MCF 10A (cell line): ENCODE measurements around the gene ZNF503. TPM values are rescaled to one million over a fixed set of nuclear protein-coding genes. Genes with fewer than 3 reads are reported as not detected.

Experiments used
- BruUV-seq: library from RNA; stranded (reverse); fragments of 400-500 nt; replicated peaks from 2 replicates; lab custom pipeline; 2021; lab: Mats Ljungman, UMichigan
- CTCF ChIA-PET: fragments of 300-600 bp; sonication (Branson Sonifier 250); formaldehyde crosslinking; extraction: SDS; loops from one replicate; lab custom pipeline; 2021; ENCODE audit warnings: antibody characterized with exemption, inconsistent platforms; lab: Yijun Ruan, JAX
- POLR2A ChIA-PET: fragments of 300-600, 350-650 bp; sonication (Branson Sonifier 250); formaldehyde crosslinking; extraction: SDS; loops from one replicate; lab custom pipeline; 2020; ENCODE audit warnings: antibody characterized with exemption, inconsistent platforms; lab: Yijun Ruan, JAX
- DNase-seq: peaks from one replicate; pipeline ENCODE4 v3.0.0-alpha.2; 2018; ENCODE audit not compliant: unreplicated experiment
- H3K27ac Mint-ChIP-seq: one replicate; pipeline ENCODE4 v1.8.0; 2022; ENCODE audit warnings: mild to moderate bottlenecking, low read depth, mixed read lengths; ENCODE audit not compliant: unreplicated experiment
- H3K27me3 Mint-ChIP-seq: one replicate; pipeline ENCODE4 v1.8.0; 2022; ENCODE audit warnings: mixed read lengths; ENCODE audit not compliant: insufficient read depth, unreplicated experiment
- H3K36me3 Mint-ChIP-seq: one replicate; pipeline ENCODE4 v1.8.0; 2022; ENCODE audit warnings: mild to moderate bottlenecking, moderate library complexity, mixed read lengths; ENCODE audit not compliant: insufficient read depth, unreplicated experiment
- H3K4me1 Mint-ChIP-seq: one replicate; pipeline ENCODE4 v1.8.0; 2022; ENCODE audit warnings: mixed read lengths; ENCODE audit not compliant: insufficient read depth, unreplicated experiment
- H3K4me3 Mint-ChIP-seq: one replicate; pipeline ENCODE4 v1.8.0; 2022; ENCODE audit warnings: mild to moderate bottlenecking, moderate library complexity, mixed read lengths; ENCODE audit not compliant: unreplicated experiment
- H3K9me3 Mint-ChIP-seq: one replicate; pipeline ENCODE4 v1.8.0; 2022; ENCODE audit warnings: mixed read lengths; ENCODE audit not compliant: unreplicated experiment
- CTCF ChIP-seq: fragments of 200-600 bp; IDR thresholded peaks from one replicate; pipeline ENCODE4 v1.8.0; 2022; ENCODE audit warnings: antibody characterized with exemption, mild to moderate bottlenecking; ENCODE audit not compliant: unreplicated experiment
- intact Hi-C: fragments of 100-400 bp; cut with micrococcal nuclease; formaldehyde crosslinking; loops from 2 replicates; pipeline ENCODE4 v1.14.1; 2022
- total RNA-seq: library from RNA; stranded (reverse); gene quantifications from 2 replicates; pipeline ENCODE4 v1.2.3, GENCODE V29; 2022

ZNF503 gene
- total RNA-seq, 1 experiment from 2014 or later, result 7.3 TPM

DNA sequence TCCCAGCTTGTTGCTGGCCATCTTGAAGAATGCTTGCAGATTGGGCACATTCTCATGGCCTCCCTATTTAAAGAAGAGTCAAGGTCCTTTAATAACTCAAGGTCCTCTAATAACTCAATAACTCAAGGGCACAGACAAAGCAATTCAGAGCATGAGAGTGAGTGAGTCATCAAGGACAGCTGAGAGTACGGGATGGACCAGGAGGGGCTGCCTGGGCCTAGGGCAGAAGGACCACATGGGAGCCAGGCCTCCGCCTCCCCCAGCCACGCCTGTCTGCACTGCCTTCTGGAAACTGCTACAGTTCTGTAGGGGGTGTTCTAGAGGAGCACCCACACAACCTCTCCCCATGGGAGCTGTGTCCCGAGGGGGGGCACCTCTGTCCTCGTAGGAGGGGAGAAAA is 48.9 kb downstream of the ZNF503 start:
- no peaks in the 10 kb centered on the region for H3K27me3 Mint-ChIP-seq
- BruUV-seq, result no TSS peak
- no peak overlapping the region for H3K4me3 Mint-ChIP-seq
- peaks cover 6% of the 10 kb centered on the region for H3K4me1 Mint-ChIP-seq
- H3K36me3 Mint-ChIP-seq, result no peaks in the 10 kb centered on the region
- ChIA-PET CTCF (no interaction called here), POLR2A (interaction anchor here (1.7 kb wide), 1 partner anchor 57 kb away, joined by 5 read pairs; no protein-coding TSS in a partner anchor)
- no peak for TF ChIP-seq CTCF
- no peak overlapping the region for H3K27ac Mint-ChIP-seq
- intact Hi-C loops, result no loop called here
- DNase-seq, result no peak
- H3K9me3 Mint-ChIP-seq, result no peaks in the 10 kb centered on the region

- TF ChIP-seq CTCF, result no peak
- H3K4me3 Mint-ChIP-seq, result no peak overlapping the region
- H3K4me1 Mint-ChIP-seq, result peaks cover 6% of the 10 kb centered on the region
- ChIA-PET CTCF (interaction anchor here (0.6 to 1.1 kb wide), 2 partner anchors 635 to 1193 kb away, joined by 3 to 5 read pairs; no protein-coding TSS in a partner anchor), POLR2A (no interaction called here)
- H3K36me3 Mint-ChIP-seq, result no peaks in the 10 kb centered on the region
- no peak overlapping the region for H3K27ac Mint-ChIP-seq
- H3K27me3 Mint-ChIP-seq, result no peaks in the 10 kb centered on the region
- DNase-seq, result no peak
- no peaks in the 10 kb centered on the region for H3K9me3 Mint-ChIP-seq
- intact Hi-C loops, result no loop called here
- BruUV-seq, result no TSS peak
Observed at GRCh38 chr10:75351637-75352036, 49.9 kb downstream of the ZNF503 start.

- H3K4me1 Mint-ChIP-seq, result peaks cover 6% of the 10 kb centered on the region
- intact Hi-C loops, result no loop called here
- no peaks in the 10 kb centered on the region for H3K27me3 Mint-ChIP-seq
- no peak for TF ChIP-seq CTCF
- DNase-seq, result peak; percentile 38
- H3K4me3 Mint-ChIP-seq, result no peak overlapping the region
- peaks cover 3% of the 10 kb centered on the region for H3K36me3 Mint-ChIP-seq
- no peaks in the 10 kb centered on the region for H3K9me3 Mint-ChIP-seq
- CTCF ChIA-PET, result interaction anchor here (0.6 to 1.1 kb wide), 3 partner anchors 12 to 1194 kb away, joined by 3 to 5 read pairs (median 3); no protein-coding TSS in a partner anchor
- BruUV-seq, result no TSS peak
- no peak overlapping the region for H3K27ac Mint-ChIP-seq
- POLR2A ChIA-PET, result interaction anchor here (0.7 to 0.8 kb wide), 2 partner anchors 491 to 757 kb away, joined by 3 read pairs; no protein-coding TSS in a partner anchor
Observed at GRCh38 chr10:75350791-75351190, 50.8 kb downstream of the ZNF503 start.

Other genes starting within 250 kb of the ZNF503 start
- gene VDAC2, start 191.0 kb downstream of the ZNF503 start, total RNA-seq, result 303 and 310 TPM in 2 replicates
- gene COMTD1, start 165.8 kb downstream of the ZNF503 start, total RNA-seq, result 18.3 and 34.3 TPM in 2 replicates
- not detected in 2 replicates for gene LRMDA, start 29.9 kb upstream of the ZNF503 start, total RNA-seq